H9 (cell line): ENCODE measurements around the gene PPM1J. TPM values are rescaled to one million over a fixed set of nuclear protein-coding genes. Genes with fewer than 3 reads are reported as not detected.

Experiments
- DNase-seq: peaks from one replicate; pipeline ENCODE4 v3.0.0-alpha.2; 2017
- H2AFZ ChIP-seq: one replicate; pipeline ENCODE4 v1.6.1; 2013; ENCODE audit warnings: mild to moderate bottlenecking, low read length, control low read depth, moderate library complexity
- H2AK5ac ChIP-seq: 2 replicates; pipeline ENCODE4 v1.6.1; 2013; ENCODE audit warnings: low read length, control low read depth, mixed read lengths; ENCODE audit not compliant: insufficient read length
- H2BK120ac ChIP-seq: one replicate; pipeline ENCODE4 v1.6.1; 2013; ENCODE audit warnings: low read depth, mild to moderate bottlenecking, low read length, control low read depth, inconsistent platforms; ENCODE audit not compliant: poor library complexity, severe bottlenecking
- H2BK12ac ChIP-seq: 2 replicates; pipeline ENCODE4 v1.6.1; 2013; ENCODE audit warnings: low read length, control low read depth, mixed read lengths, low read depth; ENCODE audit not compliant: insufficient read length
- H2BK15ac ChIP-seq: 2 replicates; pipeline ENCODE4 v1.6.1; 2013; ENCODE audit warnings: low read depth, low read length, control low read depth
- H2BK20ac ChIP-seq: one replicate; pipeline ENCODE4 v1.6.1; 2013; ENCODE audit warnings: low read depth, mild to moderate bottlenecking, low read length, control low read depth, inconsistent platforms; ENCODE audit not compliant: poor library complexity, severe bottlenecking
- H2BK5ac ChIP-seq: 2 replicates; pipeline ENCODE4 v1.6.1; 2013; ENCODE audit warnings: low read length, control low read depth, mixed read lengths; ENCODE audit not compliant: insufficient read length
- H3K14ac ChIP-seq: 2 replicates; pipeline ENCODE4 v1.6.1; 2013; ENCODE audit warnings: low read length, control low read depth; ENCODE audit not compliant: insufficient read depth
- H3K18ac ChIP-seq: 2 replicates; pipeline ENCODE4 v1.6.1; 2013; ENCODE audit warnings: low read depth, mild to moderate bottlenecking, mixed read lengths, low read length, control low read depth; ENCODE audit not compliant: insufficient read length
- H3K23ac ChIP-seq: 2 replicates; pipeline ENCODE4 v1.6.1; 2013; ENCODE audit warnings: low read length, control low read depth, mixed read lengths, low read depth; ENCODE audit not compliant: insufficient read length
- H3K23me2 ChIP-seq: 2 replicates; pipeline ENCODE4 v1.6.1; 2013; ENCODE audit warnings: low read depth, mild to moderate bottlenecking, mixed read lengths, low read length, control low read depth; ENCODE audit not compliant: insufficient read length, poor library complexity, severe bottlenecking
- H3K27ac ChIP-seq: 2 replicates; pipeline ENCODE4 v1.5.1; 2013; ENCODE audit warnings: low read length, control low read depth, mixed read lengths, low read depth; ENCODE audit not compliant: insufficient read length
- H3K27me3 ChIP-seq: 2 replicates; pipeline ENCODE4 v1.6.1; 2013; ENCODE audit warnings: low read length, control low read depth, inconsistent platforms; ENCODE audit not compliant: insufficient read depth
- H3K4ac ChIP-seq: 2 replicates; pipeline ENCODE4 v1.6.1; 2013; ENCODE audit warnings: low read depth, mild to moderate bottlenecking, control low read depth, inconsistent platforms, low read length, moderate library complexity
- H3K4me1 ChIP-seq: 2 replicates; pipeline ENCODE4 v1.6.1; 2013; ENCODE audit warnings: low read length, control low read depth, inconsistent platforms; ENCODE audit not compliant: insufficient read depth
- H3K4me2 ChIP-seq: 2 replicates; pipeline ENCODE4 v1.6.1; 2013; ENCODE audit warnings: low read length, control low read depth, mixed read lengths; ENCODE audit not compliant: insufficient read length, insufficient read depth
- H3K56ac ChIP-seq: 2 replicates; pipeline ENCODE4 v1.6.1; 2013; ENCODE audit warnings: low read depth, mild to moderate bottlenecking, mixed read lengths, low read length, control low read depth; ENCODE audit not compliant: insufficient read length
- H3K79me1 ChIP-seq: 2 replicates; pipeline ENCODE4 v1.6.1; 2013; ENCODE audit warnings: low read depth, mild to moderate bottlenecking, moderate library complexity, low read length, control low read depth, inconsistent platforms; ENCODE audit not compliant: insufficient read depth, poor library complexity, severe bottlenecking
- H3K79me2 ChIP-seq: 2 replicates; pipeline ENCODE4 v1.6.1; 2013; ENCODE audit warnings: low read length, control low read depth, inconsistent platforms; ENCODE audit not compliant: insufficient read depth
- H3K9ac ChIP-seq: 2 replicates; pipeline ENCODE4 v1.6.1; 2013; ENCODE audit warnings: low read length, control low read depth, mixed read lengths; ENCODE audit not compliant: insufficient read length; ENCODE audit errors: extremely low read depth
- H3K9me3 ChIP-seq: one replicate; pipeline ENCODE4 v1.6.1; 2013; ENCODE audit warnings: low read depth, low read length, inconsistent platforms; ENCODE audit not compliant: control insufficient read depth
- H3T11ph ChIP-seq: one replicate; pipeline ENCODE4 v1.6.1; 2013; ENCODE audit warnings: mild to moderate bottlenecking, low read length, control low read depth, inconsistent platforms
- H4K20me1 ChIP-seq: one replicate; pipeline ENCODE4 v1.6.1; 2013; ENCODE audit not compliant: control insufficient read depth, insufficient read length, insufficient read depth
- H4K5ac ChIP-seq: 2 replicates; pipeline ENCODE4 v1.6.1; 2013; ENCODE audit warnings: low read depth, mild to moderate bottlenecking, mixed read lengths, low read length, control low read depth; ENCODE audit not compliant: insufficient read length
- H4K8ac ChIP-seq: replicated peaks from 2 replicates; pipeline ENCODE4 v1.6.1; 2013; ENCODE audit warnings: low read length, control low read depth, mixed read lengths, low read depth; ENCODE audit not compliant: insufficient read length
- H4K91ac ChIP-seq: 2 replicates; pipeline ENCODE4 v1.6.1; 2013; ENCODE audit warnings: low read depth, mild to moderate bottlenecking, moderate library complexity, mixed read lengths, low read length, control low read depth; ENCODE audit not compliant: insufficient read length
- H3K27ac Mint-ChIP-seq, 3 experiments: 2 replicates in 2 of 3; 3 replicates in 1 of 3; pipeline ENCODE4 v1.8.0; 2020 to 2021; ENCODE audit warnings: mixed read lengths in 3 of 3, mild to moderate bottlenecking in 1 of 3, moderate library complexity in 1 of 3
- H3K27me3 Mint-ChIP-seq: 2 replicates; pipeline ENCODE4 v1.8.0; 2021; ENCODE audit warnings: low read depth, mild to moderate bottlenecking, moderate library complexity, mixed read lengths
- H3K36me3 Mint-ChIP-seq, 3 experiments: 2 replicates in 2 of 3; 3 replicates in 1 of 3; pipeline ENCODE4 v1.8.0; 2020 to 2021; ENCODE audit warnings: low read depth in 3 of 3, mixed read lengths in 3 of 3; ENCODE audit not compliant: insufficient read depth in 1 of 3
- H3K4me1 Mint-ChIP-seq, 2 experiments: 2 replicates each; pipeline ENCODE4 v1.8.0; 2020; ENCODE audit warnings: mixed read lengths in 2 of 2
- H3K4me3 Mint-ChIP-seq, 2 experiments: 2 replicates in 1 of 2; 3 replicates in 1 of 2; pipeline ENCODE4 v1.8.0; 2020 to 2021; ENCODE audit warnings: mild to moderate bottlenecking in 2 of 2, mixed read lengths in 2 of 2, moderate library complexity in 1 of 2
- H3K9me3 Mint-ChIP-seq, 2 experiments: 2 replicates in 1 of 2; 3 replicates in 1 of 2; pipeline ENCODE4 v1.8.0; 2020; ENCODE audit warnings: mild to moderate bottlenecking in 2 of 2, mixed read lengths in 2 of 2, moderate library complexity in 1 of 2
- CTCF ChIP-seq: fragments of 200-600 bp; sonication (generic); conservative IDR thresholded peaks from 3 replicates; pipeline ENCODE4 v1.8.0; 2021; ENCODE audit warnings: antibody characterized with exemption, mild to moderate bottlenecking
- WGBS: extraction: QIAGEN DNeasy Blood & Tissue Kit; methylation state at CpG from one replicate; pipeline ENCODE4 v1.1.7; 2013; ENCODE audit warnings: missing lambda C conversion rate, low lambda C conversion rate, mixed read lengths; ENCODE audit not compliant: insufficient read length; ENCODE audit errors: extremely low coverage; 5-methylcytosine and 5-hydroxymethylcytosine counted together
- total RNA-seq: library from RNA; stranded (reverse); gene quantifications from 2 replicates; pipeline ENCODE4 v1.2.1, GENCODE V29; 2021

PPM1J gene
- total RNA-seq, 1 experiment from 2014 or later, result 12.7 TPM

- no peak overlapping the region for H4K8ac ChIP-seq
- H3K23me2 ChIP-seq, result no peaks in the 10 kb centered on the region
- Mint-ChIP-seq H3K36me3 (peaks cover 2 to 23% (median 22%) of the 10 kb centered on the region in 3 experiments; a peak in 6 of 7 replicates), H3K27me3 (no peaks in the 10 kb centered on the region), H3K4me3 (no peak overlapping the region), H3K27ac (no peak overlapping the region), H3K4me1 (peaks cover 11 to 12% of the 10 kb centered on the region in 2 experiments), H3K9me3 (no peaks in the 10 kb centered on the region)
- no peak overlapping the region for H2AK5ac ChIP-seq
- H2BK20ac ChIP-seq, result no peak overlapping the region
- H4K20me1 ChIP-seq, result no peaks in the 10 kb centered on the region
- H2BK5ac ChIP-seq, result no peak overlapping the region
- no peak overlapping the region for H3T11ph ChIP-seq
- no peaks in the 10 kb centered on the region for H3K9me3 ChIP-seq
- H2BK120ac ChIP-seq, result no peak overlapping the region
- no peaks in the 10 kb centered on the region for H3K4me1 ChIP-seq
- H3K4ac ChIP-seq, result no peak overlapping the region
- no peak for DNase-seq
- H2BK15ac ChIP-seq, result no peak overlapping the region
- H2BK12ac ChIP-seq, result no peak overlapping the region
- H3K56ac ChIP-seq, result no peak overlapping the region
- no peaks in the 10 kb centered on the region for H3K27me3 ChIP-seq
- no peak overlapping the region for H3K9ac ChIP-seq
- no peak overlapping the region for H3K23ac ChIP-seq
- no peak overlapping the region for H3K18ac ChIP-seq
- H4K91ac ChIP-seq, result no peak overlapping the region
- H3K79me2 ChIP-seq, result no peaks in the 10 kb centered on the region
- WGBS, result no CpG with 5 or more reads among the region's 5 CpGs
- no peak for TF ChIP-seq CTCF
- no peak overlapping the region for H2AFZ ChIP-seq
- no peak overlapping the region for H3K27ac ChIP-seq
- no peak overlapping the region for H3K14ac ChIP-seq
- no peaks in the 10 kb centered on the region for H3K79me1 ChIP-seq
- H4K5ac ChIP-seq, result no peak overlapping the region
- no peak overlapping the region for H3K4me2 ChIP-seq
These were observed 29.2 kb downstream of the PPM1J start for GRCh38 chr1:112685913-112686312.
